Left kidney (tissue), 2 donors: ENCODE data around the gene CCDC112. TPM values are rescaled to one million over a fixed set of nuclear protein-coding genes. Genes with fewer than 3 reads are reported as not detected.

Experiments
- DNase-seq: peaks from one replicate; pipeline ENCODE4 v3.0.0-alpha.2; 2013
- polyA plus RNA-seq: library from polyadenylated mRNA; unstranded; fragments of 120-200 nt; gene quantifications from one replicate; pipeline ENCODE4 v1.2.1, GENCODE V29; 2013; ENCODE audit not compliant: insufficient read length

CCDC112 gene
- polyA plus RNA-seq, 1 donor, result 20.5 TPM

GRCh38 chr5:115317736-115318135 is 21.3 kb upstream of the CCDC112 start:
- DNase-seq, result no peak

- DNase-seq, result no peak
Observed at GRCh38 chr5:115317320-115317719, 20.9 kb upstream of the CCDC112 start.

- DNase-seq, result no peak
Observed at GRCh38 chr5:115313632-115314031, 17.2 kb upstream of the CCDC112 start.

- DNase-seq, result no peak
Observed at GRCh38 chr5:115313052-115313451, 16.6 kb upstream of the CCDC112 start.

- peak; percentile 50 for DNase-seq
Observed at GRCh38 chr5:115309751-115310370, 13.4 kb upstream of the CCDC112 start.

GRCh38 chr5:115308815-115309214 is 12.4 kb upstream of the CCDC112 start:
- no peak for DNase-seq

GRCh38 chr5:115306011-115306536 is 9.6 kb upstream of the CCDC112 start:
- DNase-seq, result no peak

GRCh38 chr5:115304496-115304895 is 8.0 kb upstream of the CCDC112 start:
- no peak for DNase-seq

- no peak for DNase-seq
Observed at GRCh38 chr5:115298811-115299210, 2.4 kb upstream of the CCDC112 start.

GRCh38 chr5:115297031-115297430 is 577 bp upstream of the CCDC112 start:
- DNase-seq, result no peak

- DNase-seq, result no peak
Observed at GRCh38 chr5:115295777-115296123, 704 bp downstream of the CCDC112 start.

- DNase-seq, result no peak
Observed at GRCh38 chr5:115291397-115291796, 5.1 kb downstream of the CCDC112 start.

- no peak for DNase-seq
Observed at GRCh38 chr5:115289104-115289503, 7.3 kb downstream of the CCDC112 start.

GRCh38 chr5:115284021-115284420 is 12.4 kb downstream of the CCDC112 start:
- DNase-seq, result no peak

- no peak for DNase-seq
Observed at GRCh38 chr5:115282131-115282530, 14.3 kb downstream of the CCDC112 start.

GRCh38 chr5:115274584-115274983 is 21.9 kb downstream of the CCDC112 start:
- DNase-seq, result no peak

- no peak for DNase-seq
Observed at GRCh38 chr5:115272297-115272958, 24.0 kb downstream of the CCDC112 start.

GRCh38 chr5:115271295-115272050 is 25.0 kb downstream of the CCDC112 start:
- DNase-seq, result no peak

GRCh38 chr5:115267617-115268016 is 28.8 kb downstream of the CCDC112 start:
- no peak for DNase-seq

- no peak for DNase-seq
Observed at GRCh38 chr5:115265220-115265619, 31.2 kb downstream of the CCDC112 start.

- DNase-seq, result no peak
Observed at GRCh38 chr5:115264786-115265185, 31.7 kb downstream of the CCDC112 start.

GRCh38 chr5:115263078-115263380 is 33.4 kb downstream of the CCDC112 start:
- no peak for DNase-seq

GRCh38 chr5:115262321-115263077 is 34.0 kb downstream of the CCDC112 start, which contains the start of gene PGGT1B:
Gene PGGT1B (minus strand): TSS chr5:115262877. CDS start chr5:115262851, 26 bp downstream.
- DNase-seq, result peak; percentile 64
